SK-N-SH (cell line): ENCODE measurements around the gene ADCY5. TPM values are rescaled to one million over a fixed set of nuclear protein-coding genes. Genes with fewer than 3 reads are reported as not detected.

Source experiments
- CTCF ChIA-PET: fragments of 300-600, 350-600 bp; formaldehyde crosslinking; extraction: SDS; loops from one replicate; lab custom pipeline; 2021; lab: Yijun Ruan, JAX
- POLR2A ChIA-PET: fragments of 350-600 bp; sonication (Branson Sonifier 250); formaldehyde crosslinking; extraction: SDS; loops from one replicate; lab custom pipeline; 2020; ENCODE audit warnings: antibody characterized with exemption, inconsistent platforms; lab: Yijun Ruan, JAX
- DNase-seq: peaks from one replicate; pipeline ENCODE4 v3.0.0; 2012
- H2AFZ ChIP-seq: fragments of 200-600 bp; sonication (generic); 2 replicates; pipeline ENCODE4 v1.8.1; 2016; ENCODE audit warnings: antibody characterized with exemption, mild to moderate bottlenecking, low read depth
- H3F3A ChIP-seq: fragments of 200-600 bp; sonication (generic); replicated peaks from 2 replicates; pipeline ENCODE3; 2016; ENCODE audit warnings: antibody characterized with exemption, mild to moderate bottlenecking; ENCODE audit not compliant: insufficient read depth
- H3K27ac ChIP-seq, 2 experiments: fragments of 200-500 bp in 1 of 2; fragments of 200-600 bp in 1 of 2; sonication (Bioruptor generic) in 1 of 2; sonication (generic), shearing (Covaris generic) in 1 of 2; 2 replicates each; pipeline versions ENCODE4 v1.5.1 to v1.6.1; 2014 to 2016; ENCODE audit warnings: low read depth in 2 of 2, inconsistent platforms in 1 of 2, low read length in 1 of 2, mild to moderate bottlenecking in 1 of 2, mixed read lengths in 1 of 2
- H3K27me3 ChIP-seq: fragments of 200-600 bp; sonication (generic), shearing (Covaris generic); 2 replicates; pipeline ENCODE4 v1.6.1; 2016; ENCODE audit warnings: mixed run types; ENCODE audit not compliant: insufficient read depth
- H3K36me3 ChIP-seq, 2 experiments: fragments of 200-500 bp in 1 of 2; fragments of 200-600 bp in 1 of 2; sonication (Bioruptor generic) in 1 of 2; sonication (generic) in 1 of 2; replicated peaks in 1 of 2; 2 replicates each; pipeline versions ENCODE3 to v1.5.1; 2014 to 2016; ENCODE audit warnings: low read length in 1 of 2, mild to moderate bottlenecking in 1 of 2; ENCODE audit not compliant: insufficient read depth in 2 of 2, control insufficient read depth in 1 of 2
- H3K4me1 ChIP-seq, 2 experiments: fragments of 200-500 bp in 1 of 2; fragments of 200-600 bp in 1 of 2; sonication (Bioruptor generic) in 1 of 2; sonication (generic), shearing (Covaris generic) in 1 of 2; 2 replicates each; pipeline versions ENCODE4 v1.5.1 to v1.6.1; 2014 to 2016; ENCODE audit warnings: low read depth in 1 of 2, low read length in 1 of 2, mixed run types in 1 of 2; ENCODE audit not compliant: insufficient read depth in 2 of 2, control insufficient read depth in 1 of 2
- H3K4me2 ChIP-seq: fragments of 200-600 bp; sonication (generic), shearing (Covaris generic); 2 replicates; pipeline ENCODE4 v1.6.1; 2017; ENCODE audit warnings: mixed run types
- H3K4me3 ChIP-seq, 2 experiments: fragments of 200-500 bp in 1 of 2; fragments of 200-600 bp in 1 of 2; sonication (Bioruptor generic) in 1 of 2; sonication (generic), shearing (Covaris generic) in 1 of 2; 2 replicates each; pipeline versions ENCODE4 v1.5.1 to v1.8.1; 2014 to 2016; ENCODE audit warnings: low read depth in 2 of 2, inconsistent platforms in 1 of 2, low read length in 1 of 2, mild to moderate bottlenecking in 1 of 2, mixed read lengths in 1 of 2, moderate library complexity in 1 of 2
- H3K79me2 ChIP-seq: fragments of 200-600 bp; sonication (generic); 2 replicates; pipeline ENCODE4 v1.8.1; 2017; ENCODE audit warnings: mild to moderate bottlenecking; ENCODE audit not compliant: insufficient read depth
- H3K9ac ChIP-seq: fragments of 200-600 bp; sonication (generic); 2 replicates; pipeline ENCODE4 v1.6.1; 2017; ENCODE audit warnings: mixed run types
- H3K9me2 ChIP-seq: fragments of 200-600 bp; sonication (generic); 2 replicates; pipeline ENCODE4 v1.6.1; 2017; ENCODE audit warnings: mixed run types
- H3K9me3 ChIP-seq: fragments of 200-600 bp; sonication (generic); 2 replicates; pipeline ENCODE4 v1.6.1; 2017; ENCODE audit warnings: mixed run types, mild to moderate bottlenecking, moderate library complexity
- H4K20me1 ChIP-seq: fragments of 200-600 bp; sonication (generic); 2 replicates; pipeline ENCODE4 v1.6.1; 2017; ENCODE audit warnings: mild to moderate bottlenecking, mixed run types; ENCODE audit not compliant: insufficient read depth
- CHD2 ChIP-seq: fragments of 150-350 bp; IDR thresholded peaks from 2 replicates; pipeline ENCODE4 v1.6.1; 2018; ENCODE audit warnings: low read length; ENCODE audit not compliant: partially characterized antibody
- GATA2 ChIP-seq: sonication (generic); formaldehyde crosslinking; IDR thresholded peaks from 2 replicates; pipeline ENCODE4 v1.5.0; 2020; ENCODE audit warnings: mild to moderate bottlenecking, missing genetic modification reagents
- MXI1 ChIP-seq: IDR thresholded peaks from 2 replicates; pipeline ENCODE4 v1.6.1; 2012; ENCODE audit warnings: mild to moderate bottlenecking, low read depth, low read length, improper control_type of control experiment
- NFIC ChIP-seq: IDR thresholded peaks from 2 replicates; pipeline ENCODE4 v1.4.0; 2012; ENCODE audit warnings: borderline replicate concordance
- POLR2AphosphoS5 ChIP-seq: IDR thresholded peaks from 2 replicates; pipeline ENCODE4 v1.6.1; 2012; ENCODE audit warnings: low read depth, low read length
- RAD21 ChIP-seq: IDR thresholded peaks from 2 replicates; pipeline ENCODE4 v1.6.1; 2012; ENCODE audit warnings: mild to moderate bottlenecking, low read length
- RCOR1 ChIP-seq: fragments of 150-350 bp; IDR thresholded peaks from 2 replicates; pipeline ENCODE4 v1.6.1; 2017; ENCODE audit warnings: antibody characterized with exemption, low read length
- SIN3A ChIP-seq: IDR thresholded peaks from 2 replicates; pipeline ENCODE4 v1.6.1; 2012; ENCODE audit warnings: low read depth, mild to moderate bottlenecking, low read length, moderate library complexity, borderline replicate concordance
- WGBS: methylation state at CpG from one replicate; pipeline ENCODE4 v1.1.6; 2017; ENCODE audit warnings: low lambda C conversion rate; 5-methylcytosine and 5-hydroxymethylcytosine counted together
- polyA plus RNA-seq, 3 experiments: library from polyadenylated mRNA; depleted of rRNA; stranded (reverse); fragments of >200 nt; gene quantifications; 2 replicates each; pipeline ENCODE4 v1.2.3, GENCODE V29; 2012
- TF ChIP-seq, protein P1 (sequence below): fragments of 150-350 bp; IDR thresholded peaks from 2 replicates; pipeline ENCODE4 v1.6.1; 2016; ENCODE audit warnings: mild to moderate bottlenecking, low read depth, low read length
- TF ChIP-seq, protein P2 (sequence below): IDR thresholded peaks from 2 replicates; pipeline ENCODE4 v1.4.0; 2012; ENCODE audit warnings: low read depth

ADCY5 gene
- polyA plus RNA-seq, 1 of the 3 experiments (the other 2 are of a cell fraction), result 0.21 TPM

DNA sequence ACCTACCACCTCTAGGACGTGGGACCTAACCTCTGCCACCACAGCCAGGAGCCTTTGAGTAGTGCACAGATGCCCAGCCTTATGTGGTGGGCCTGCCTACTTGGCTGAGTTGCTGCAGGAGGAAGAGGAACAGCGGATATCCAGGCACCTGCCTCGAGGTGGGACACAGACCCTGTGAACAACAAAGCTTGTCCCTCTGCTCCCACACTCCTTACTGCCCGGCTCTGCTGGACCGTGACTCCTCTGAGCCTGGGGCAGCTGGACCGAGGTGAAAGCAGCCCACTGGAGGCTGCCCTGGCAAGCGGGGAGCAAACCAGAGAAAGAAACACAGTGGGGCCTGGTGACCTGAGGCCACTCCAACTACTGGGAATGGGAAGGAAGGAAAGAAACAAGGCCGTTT lies 149.3 kb downstream of the ADCY5 start (continued):
- TF ChIP-seq, protein P1, sequence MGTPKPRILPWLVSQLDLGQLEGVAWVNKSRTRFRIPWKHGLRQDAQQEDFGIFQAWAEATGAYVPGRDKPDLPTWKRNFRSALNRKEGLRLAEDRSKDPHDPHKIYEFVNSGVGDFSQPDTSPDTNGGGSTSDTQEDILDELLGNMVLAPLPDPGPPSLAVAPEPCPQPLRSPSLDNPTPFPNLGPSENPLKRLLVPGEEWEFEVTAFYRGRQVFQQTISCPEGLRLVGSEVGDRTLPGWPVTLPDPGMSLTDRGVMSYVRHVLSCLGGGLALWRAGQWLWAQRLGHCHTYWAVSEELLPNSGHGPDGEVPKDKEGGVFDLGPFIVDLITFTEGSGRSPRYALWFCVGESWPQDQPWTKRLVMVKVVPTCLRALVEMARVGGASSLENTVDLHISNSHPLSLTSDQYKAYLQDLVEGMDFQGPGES, result no peak
- TF ChIP-seq, protein P2, sequence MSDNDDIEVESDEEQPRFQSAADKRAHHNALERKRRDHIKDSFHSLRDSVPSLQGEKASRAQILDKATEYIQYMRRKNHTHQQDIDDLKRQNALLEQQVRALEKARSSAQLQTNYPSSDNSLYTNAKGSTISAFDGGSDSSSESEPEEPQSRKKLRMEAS, result no peak
- no peak for TF ChIP-seq CHD2
- TF ChIP-seq, all 33 proteins: peak for 0

DNA sequence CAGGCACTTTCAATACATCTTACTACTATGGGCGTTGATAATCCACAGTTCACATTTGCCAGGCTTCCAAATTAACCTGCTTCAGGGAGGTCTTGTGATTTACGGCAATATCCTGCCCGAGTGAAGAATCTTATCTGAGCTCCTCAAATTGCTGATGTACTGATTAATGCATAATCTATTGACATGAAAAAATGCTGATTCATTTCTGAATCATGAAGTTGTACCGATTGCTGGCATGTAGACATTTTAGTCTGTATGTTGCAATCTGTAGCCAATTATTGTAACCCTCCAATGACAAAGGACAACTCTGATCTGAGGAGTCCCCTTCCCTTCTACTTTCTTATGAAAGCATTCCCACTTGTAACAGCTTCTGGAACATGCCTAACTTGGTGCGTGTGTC lies 150.0 kb downstream of the ADCY5 start:
- no peaks in the 10 kb centered on the region; the same call in 1 of the 2 replicates for H3K27me3 ChIP-seq
- no peak overlapping the region for H3K4me2 ChIP-seq
- no peak overlapping the region for H2AFZ ChIP-seq
- no peaks in the 10 kb centered on the region for H3K9me2 ChIP-seq
- no peaks in the 10 kb centered on the region for H3K4me1 ChIP-seq
- no peak overlapping the region for H3K9ac ChIP-seq
- no peaks in the 10 kb centered on the region for H4K20me1 ChIP-seq
- no peak overlapping the region for H3K4me3 ChIP-seq
- H3K36me3 ChIP-seq, result no peaks in the 10 kb centered on the region
- WGBS, result 44% methylated on average over 5 of the region's 5 CpGs
- no peaks in the 10 kb centered on the region for H3F3A ChIP-seq
- H3K9me3 ChIP-seq, result no peaks in the 10 kb centered on the region
- ChIA-PET POLR2A (no interaction called here), CTCF (interaction anchor here (0.6 to 0.8 kb wide), 2 partner anchors 190 to 286 kb away, joined by 3 read pairs; partner anchors contain the start of gene HACD2)
- TF ChIP-seq SIN3A (no peak), RAD21 (no peak), RCOR1 (no peak), NFIC (no peak), POLR2AphosphoS5 (no peak), MXI1 (no peak), GATA2 (CRISPR knock-in tag) (no peak)
- no peaks in the 10 kb centered on the region for H3K79me2 ChIP-seq
- H3K27ac ChIP-seq, result no peak overlapping the region
- DNase-seq, result no peak

DNA sequence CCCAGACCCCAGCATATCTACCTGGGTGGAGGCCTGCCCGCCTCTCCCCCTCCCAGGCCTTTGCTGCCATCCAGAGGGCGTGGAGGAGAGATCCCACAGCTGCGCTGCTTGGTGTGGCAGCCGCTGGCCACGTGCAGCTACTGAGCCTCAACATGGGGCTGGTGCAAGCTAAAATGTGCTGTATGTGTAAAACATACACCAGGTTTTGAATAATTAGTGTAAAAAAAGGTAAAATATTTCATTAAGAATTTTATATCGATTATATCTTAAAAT lies 151.3 kb downstream of the ADCY5 start:
- no peaks in the 10 kb centered on the region for H4K20me1 ChIP-seq
- H3F3A ChIP-seq, result no peaks in the 10 kb centered on the region
- no peak overlapping the region for H3K4me3 ChIP-seq
- 76% methylated on average over 5 of the region's 6 CpGs for WGBS
- H3K4me2 ChIP-seq, result no peak overlapping the region
- H3K27ac ChIP-seq, result no peak overlapping the region
- no peaks in the 10 kb centered on the region for H3K9me3 ChIP-seq
- no peaks in the 10 kb centered on the region for H3K36me3 ChIP-seq
- DNase-seq, result no peak
- H3K9ac ChIP-seq, result no peak overlapping the region
- H2AFZ ChIP-seq, result no peak overlapping the region
- H3K79me2 ChIP-seq, result no peaks in the 10 kb centered on the region
- POLR2A ChIA-PET, result no interaction called here
- CTCF ChIA-PET, result interaction anchor here (0.7 kb wide), 1 partner anchor 354 kb away, joined by 3 read pairs; no protein-coding TSS in a partner anchor
- no peaks in the 10 kb centered on the region for H3K9me2 ChIP-seq
- no peak for TF ChIP-seq SIN3A
- TF ChIP-seq RAD21, result peak; percentile 23; the same call in 1 of the 2 replicates
- TF ChIP-seq, all 33 proteins: peak for 1
- H3K27me3 ChIP-seq, result no peaks in the 10 kb centered on the region; the same call in 1 of the 2 replicates
- H3K4me1 ChIP-seq, result no peaks in the 10 kb centered on the region
